ENCODE data around the gene GCLM. TPM values are rescaled to one million over a fixed set of nuclear protein-coding genes. Genes with fewer than 3 reads are reported as not detected.

Gene GCLM
- total RNA-seq, 1 experiment from 2014 or later = 20.9 TPM

DNA sequence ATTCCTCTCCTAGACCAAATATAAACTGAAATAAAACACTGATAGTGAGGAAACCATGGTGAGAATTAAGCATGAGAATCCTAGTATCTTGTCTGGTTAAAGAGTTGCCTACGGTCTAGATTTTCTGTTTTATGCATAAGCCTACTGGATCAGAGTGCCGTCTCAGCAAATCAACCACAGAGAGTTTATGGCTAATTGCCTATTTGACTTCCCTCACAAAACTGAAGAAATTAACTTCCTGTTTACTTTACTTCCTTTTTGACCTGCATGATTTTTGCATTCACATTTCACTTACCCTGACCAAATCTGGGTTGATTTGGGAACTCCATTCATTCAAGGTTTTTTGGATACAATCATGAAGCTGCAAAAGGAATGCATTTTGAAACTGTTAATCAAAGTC is 5.0 kb downstream of the GCLM start:
- CTCF ChIA-PET = no interaction called here
- Mint-ChIP-seq H3K27me3 (ENCODE audit: unreplicated experiment) (no peaks in the 10 kb centered on the region), H3K4me3 (ENCODE audit: low read depth, unreplicated experiment) (no peak overlapping the region), H3K27ac (ENCODE audit: unreplicated experiment) (no peak overlapping the region), H3K36me3 (ENCODE audit: insufficient read depth, unreplicated experiment) (peaks cover 15% of the 10 kb centered on the region), H3K4me1 (ENCODE audit: low read depth, unreplicated experiment) (peaks cover 20% of the 10 kb centered on the region), H3K9me3 (ENCODE audit: low read depth, unreplicated experiment) (no peaks in the 10 kb centered on the region)
- no peak for DNase-seq
- intact Hi-C loops (cut with micrococcal nuclease; ENCODE audit: unreplicated experiment) = no loop called here
- no TSS peak for BruUV-seq (replicated peaks)
- TF ChIP-seq, protein P1, sequence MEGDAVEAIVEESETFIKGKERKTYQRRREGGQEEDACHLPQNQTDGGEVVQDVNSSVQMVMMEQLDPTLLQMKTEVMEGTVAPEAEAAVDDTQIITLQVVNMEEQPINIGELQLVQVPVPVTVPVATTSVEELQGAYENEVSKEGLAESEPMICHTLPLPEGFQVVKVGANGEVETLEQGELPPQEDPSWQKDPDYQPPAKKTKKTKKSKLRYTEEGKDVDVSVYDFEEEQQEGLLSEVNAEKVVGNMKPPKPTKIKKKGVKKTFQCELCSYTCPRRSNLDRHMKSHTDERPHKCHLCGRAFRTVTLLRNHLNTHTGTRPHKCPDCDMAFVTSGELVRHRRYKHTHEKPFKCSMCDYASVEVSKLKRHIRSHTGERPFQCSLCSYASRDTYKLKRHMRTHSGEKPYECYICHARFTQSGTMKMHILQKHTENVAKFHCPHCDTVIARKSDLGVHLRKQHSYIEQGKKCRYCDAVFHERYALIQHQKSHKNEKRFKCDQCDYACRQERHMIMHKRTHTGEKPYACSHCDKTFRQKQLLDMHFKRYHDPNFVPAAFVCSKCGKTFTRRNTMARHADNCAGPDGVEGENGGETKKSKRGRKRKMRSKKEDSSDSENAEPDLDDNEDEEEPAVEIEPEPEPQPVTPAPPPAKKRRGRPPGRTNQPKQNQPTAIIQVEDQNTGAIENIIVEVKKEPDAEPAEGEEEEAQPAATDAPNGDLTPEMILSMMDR (IDR thresholded peaks at IDR 0.05; ENCODE audit: unreplicated experiment) = no peak

DNA sequence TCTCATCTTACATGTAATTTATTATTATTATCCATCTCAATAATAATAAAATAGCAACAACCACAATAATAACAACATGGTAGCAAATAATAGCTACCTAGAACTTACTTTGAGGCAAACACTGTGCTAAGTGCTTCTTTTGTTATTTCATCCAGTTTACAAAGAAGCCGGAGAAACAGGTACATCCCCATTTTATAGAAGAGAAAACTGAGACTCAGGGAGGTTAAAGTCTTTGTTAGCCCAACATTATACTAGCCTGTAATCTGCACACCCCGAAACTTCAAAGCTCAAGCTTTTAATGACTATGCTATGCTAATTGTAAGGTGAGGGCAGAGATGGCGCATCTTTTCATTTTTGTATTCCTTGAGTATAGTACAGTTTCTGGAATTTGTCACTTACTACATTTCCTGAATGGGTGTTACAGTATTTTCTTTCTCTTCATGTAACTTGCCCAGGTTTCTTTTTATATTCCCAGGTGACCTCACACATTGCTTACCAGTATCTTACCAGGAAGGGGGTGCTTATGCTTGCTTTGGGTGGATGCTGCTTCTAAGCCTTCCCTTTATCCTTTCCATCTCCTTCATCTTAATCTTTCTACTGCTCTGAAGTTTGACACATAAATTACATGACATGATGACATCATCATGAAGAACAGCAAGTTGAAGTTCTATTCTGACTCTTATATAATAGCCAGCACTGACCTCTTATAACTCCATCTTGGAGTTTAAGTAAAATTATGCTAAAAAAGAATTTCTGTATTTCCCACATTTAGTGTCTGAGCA is 8.3 kb downstream of the GCLM start:
- Mint-ChIP-seq H3K36me3 (ENCODE audit: insufficient read depth, unreplicated experiment) (peaks cover 6% of the 10 kb centered on the region), H3K27me3 (ENCODE audit: unreplicated experiment) (no peaks in the 10 kb centered on the region), H3K4me1 (ENCODE audit: low read depth, unreplicated experiment) (peaks cover 7% of the 10 kb centered on the region), H3K9me3 (ENCODE audit: low read depth, unreplicated experiment) (no peaks in the 10 kb centered on the region), H3K27ac (ENCODE audit: unreplicated experiment) (no peak overlapping the region), H3K4me3 (ENCODE audit: low read depth, unreplicated experiment) (no peak overlapping the region)
- intact Hi-C loops (cut with micrococcal nuclease; ENCODE audit: unreplicated experiment) = no loop called here
- TF ChIP-seq, protein P1 (IDR thresholded peaks at IDR 0.05; ENCODE audit: unreplicated experiment) = no peak
- CTCF ChIA-PET = no interaction called here
- DNase-seq = no peak
- no TSS peak for BruUV-seq (replicated peaks)

DNA sequence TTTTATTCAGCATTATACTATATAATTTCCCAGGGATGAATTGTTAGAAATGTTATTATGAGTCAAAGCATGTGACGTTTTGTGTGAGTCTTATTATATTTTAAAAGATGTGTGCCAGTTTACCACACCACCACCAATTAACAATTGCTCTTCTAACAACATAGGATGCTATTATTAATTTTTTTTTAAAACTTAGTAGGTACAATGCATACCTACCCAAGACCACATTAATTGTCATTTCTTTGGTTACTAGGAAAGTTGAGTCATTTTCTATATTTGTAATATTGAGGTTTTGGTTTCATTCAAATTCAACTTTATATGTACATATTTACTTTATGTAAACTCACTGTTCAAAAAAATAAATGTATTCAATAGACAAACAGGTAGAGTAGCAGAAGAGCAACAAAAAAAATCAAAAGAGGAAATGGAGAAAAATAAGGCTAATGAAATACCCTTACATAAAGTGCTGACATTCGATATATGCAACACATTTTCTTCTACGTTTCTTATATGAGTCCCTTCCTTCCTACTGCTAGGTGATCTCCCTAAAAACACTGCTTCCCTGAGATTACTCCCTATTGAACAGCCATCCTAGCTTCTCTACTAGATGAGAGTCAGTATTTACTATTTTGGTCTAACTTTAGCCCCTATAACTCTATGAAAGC is 9.6 kb downstream of the GCLM start:
- no TSS peak for BruUV-seq (replicated peaks)
- CTCF ChIA-PET = no interaction called here
- H3K27me3 Mint-ChIP-seq (ENCODE audit: unreplicated experiment) = no peaks in the 10 kb centered on the region
- TF ChIP-seq, protein P1 (IDR thresholded peaks at IDR 0.05; ENCODE audit: unreplicated experiment) = no peak
- peaks cover 6% of the 10 kb centered on the region for H3K36me3 Mint-ChIP-seq (ENCODE audit: insufficient read depth, unreplicated experiment)
- H3K4me3 Mint-ChIP-seq (ENCODE audit: low read depth, unreplicated experiment) = no peak overlapping the region
- intact Hi-C loops (cut with micrococcal nuclease; ENCODE audit: unreplicated experiment) = no loop called here
- H3K27ac Mint-ChIP-seq (ENCODE audit: unreplicated experiment) = no peak overlapping the region
- H3K4me1 Mint-ChIP-seq (ENCODE audit: low read depth, unreplicated experiment) = peaks cover 7% of the 10 kb centered on the region
- H3K9me3 Mint-ChIP-seq (ENCODE audit: low read depth, unreplicated experiment) = no peaks in the 10 kb centered on the region
- no peak for DNase-seq

DNA sequence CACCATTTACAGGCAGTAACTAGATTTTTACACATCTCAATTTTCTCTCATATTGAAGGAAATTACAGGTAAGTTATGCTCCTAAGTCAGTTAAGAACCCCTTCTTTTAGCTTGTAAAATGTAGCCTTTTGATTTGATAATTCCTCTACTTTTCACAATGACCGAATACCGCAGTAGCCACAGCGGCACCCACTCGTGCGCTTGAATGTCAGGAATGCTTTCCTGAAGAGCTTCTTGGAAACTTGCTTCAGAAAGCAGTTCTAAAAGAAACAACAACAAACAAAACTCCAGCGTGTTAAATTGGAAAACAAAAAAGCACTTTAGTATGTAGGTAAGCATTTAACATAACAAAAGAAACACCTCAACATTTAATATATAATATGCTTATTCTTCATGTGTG is 20.3 kb downstream of the GCLM start:
- CTCF ChIA-PET = no interaction called here
- TF ChIP-seq, protein P1 (IDR thresholded peaks at IDR 0.05; ENCODE audit: unreplicated experiment) = no peak
- Mint-ChIP-seq H3K4me1 (ENCODE audit: low read depth, unreplicated experiment) (no peaks in the 10 kb centered on the region), H3K27ac (ENCODE audit: unreplicated experiment) (no peak overlapping the region), H3K36me3 (ENCODE audit: insufficient read depth, unreplicated experiment) (peaks cover 4% of the 10 kb centered on the region), H3K4me3 (ENCODE audit: low read depth, unreplicated experiment) (no peak overlapping the region), H3K27me3 (ENCODE audit: unreplicated experiment) (no peaks in the 10 kb centered on the region), H3K9me3 (ENCODE audit: low read depth, unreplicated experiment) (no peaks in the 10 kb centered on the region)
- intact Hi-C loops (cut with micrococcal nuclease; ENCODE audit: unreplicated experiment) = no loop called here
- no TSS peak for BruUV-seq (replicated peaks)
- no peak for DNase-seq
